Common myeloid progenitor, CD34-positive (primary cell): ENCODE data around the gene ZCCHC7.

Source experiments
- CTCF ChIA-PET: fragments of 350-600 bp; sonication (Branson Sonifier 250); formaldehyde crosslinking; loops from one replicate; lab custom pipeline; 2021; ENCODE audit warnings: antibody characterized with exemption; lab: Charles Lee
- POLR2A ChIA-PET: fragments of 350-600 bp; sonication (Branson Sonifier 250); formaldehyde crosslinking; loops from one replicate; lab custom pipeline; 2021; ENCODE audit warnings: antibody characterized with exemption; lab: Charles Lee
- DNase-seq, 3 donors: peaks; one replicate each; pipeline versions ENCODE4 v3.0.0 to v3.0.0-alpha.2; 2013
- H3K27ac ChIP-seq, 2 experiments: 1 replicate in 1 of 2; 2 replicates in 1 of 2; pipeline ENCODE4 v1.7.0; 2013; ENCODE audit warnings: inconsistent platforms in 2 of 2, low read length in 2 of 2, mild to moderate bottlenecking in 2 of 2, low read depth in 1 of 2, moderate library complexity in 1 of 2; ENCODE audit not compliant: severe bottlenecking in 2 of 2, insufficient read depth in 1 of 2, poor library complexity in 1 of 2
- H3K27me3 ChIP-seq, 5 experiments: replicated peaks in 2 of 5; 1 replicate in 3 of 5; 2 replicates in 2 of 5; pipeline versions ENCODE4 v1.6.1 to v1.7.0; 2013; ENCODE audit warnings: low read length in 4 of 5, mild to moderate bottlenecking in 2 of 5, moderate library complexity in 2 of 5, inconsistent platforms in 1 of 5; ENCODE audit not compliant: insufficient read depth in 5 of 5, control insufficient read depth in 4 of 5
- H3K36me3 ChIP-seq, 4 experiments: 1 replicate in 2 of 4; 2 replicates in 2 of 4; pipeline versions ENCODE4 v1.6.1 to v1.7.0; 2013; ENCODE audit warnings: low read length in 3 of 4, control low read depth in 1 of 4, mild to moderate bottlenecking in 1 of 4; ENCODE audit not compliant: control insufficient read depth in 4 of 4, insufficient read depth in 4 of 4
- H3K4me1 ChIP-seq, 4 experiments: 1 replicate in 3 of 4; 2 replicates in 1 of 4; pipeline versions ENCODE4 v1.6.1 to v1.7.1; 2013; ENCODE audit warnings: low read length in 3 of 4, mild to moderate bottlenecking in 3 of 4, control low read depth in 1 of 4, inconsistent platforms in 1 of 4, moderate library complexity in 1 of 4; ENCODE audit not compliant: control insufficient read depth in 4 of 4, insufficient read depth in 4 of 4; ENCODE audit errors: control extremely low read depth in 1 of 4
- H3K4me3 ChIP-seq, 7 experiments: 1 replicate in 4 of 7; 2 replicates in 3 of 7; pipeline versions ENCODE4 v1.5.1 to v1.7.0; 2013; ENCODE audit warnings: mild to moderate bottlenecking in 7 of 7, low read length in 6 of 7, moderate library complexity in 6 of 7, inconsistent platforms in 2 of 7, low read depth in 2 of 7, control low read depth in 1 of 7; ENCODE audit not compliant: insufficient read depth in 4 of 7, control insufficient read depth in 1 of 7; ENCODE audit errors: extremely low read depth in 1 of 7
- H3K9me3 ChIP-seq, 5 experiments: 1 replicate in 4 of 5; 2 replicates in 1 of 5; pipeline versions ENCODE4 v1.6.1 to v1.7.1; 2013; ENCODE audit warnings: low read length in 4 of 5, mild to moderate bottlenecking in 2 of 5, inconsistent platforms in 1 of 5, low read depth in 1 of 5, moderate library complexity in 1 of 5; ENCODE audit not compliant: control insufficient read depth in 4 of 5, insufficient read depth in 2 of 5; ENCODE audit errors: control extremely low read depth in 1 of 5
- WGBS: methylation state at CpG from one replicate; pipeline ENCODE4 v1.1.5; 2013; ENCODE audit not compliant: insufficient coverage; 5-methylcytosine and 5-hydroxymethylcytosine counted together

Gene ZCCHC7

DNA sequence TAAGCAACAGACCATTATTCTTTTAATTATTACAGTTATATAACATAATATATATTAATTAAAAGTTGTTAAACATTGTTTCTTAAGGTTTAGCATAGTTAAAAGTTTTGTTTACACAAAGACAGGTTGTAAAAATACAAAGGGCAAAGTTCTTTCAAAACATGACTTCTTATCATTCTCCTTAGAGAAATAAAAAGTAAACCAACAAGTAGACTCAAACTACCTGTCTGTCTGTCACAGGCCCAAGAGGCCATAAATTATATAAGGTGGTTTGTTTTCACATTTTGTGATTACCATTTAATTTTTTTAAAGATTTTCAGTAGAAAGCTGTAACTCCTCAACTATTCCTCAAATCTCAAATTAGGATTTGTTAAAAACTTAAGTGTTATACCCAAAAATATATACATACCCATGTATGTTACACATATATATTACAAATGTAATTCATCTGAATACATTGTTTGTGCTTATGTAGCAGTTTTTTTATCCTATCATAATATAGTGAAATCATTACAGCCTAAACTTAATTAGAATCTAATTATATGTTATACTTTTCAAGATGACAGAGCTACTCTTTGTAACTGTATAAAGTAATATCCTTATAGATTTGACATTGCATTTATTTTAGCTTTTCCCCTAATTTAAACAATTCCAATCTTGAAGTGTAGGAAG is 208.3 kb downstream of the ZCCHC7 start:
- ChIA-PET CTCF (interaction anchor here (0.6 to 4.9 kb wide), 8 partner anchors 18 to 456 kb away, joined by 3 to 27 read pairs (median 5); no protein-coding TSS in a partner anchor), POLR2A (no interaction called here)
- Histone ChIP-seq H3K4me1 (peaks cover 0 to 3% (median 0%) of the 10 kb centered on the region in 4 experiments), H3K36me3 (peaks cover 0 to 4% (median 0%) of the 10 kb centered on the region in 4 experiments), H3K27me3 (no peaks in the 10 kb centered on the region), H3K9me3 (no peaks in the 10 kb centered on the region), H3K4me3 (no peak overlapping the region), H3K27ac (no peak overlapping the region)
- no peak for DNase-seq

DNA sequence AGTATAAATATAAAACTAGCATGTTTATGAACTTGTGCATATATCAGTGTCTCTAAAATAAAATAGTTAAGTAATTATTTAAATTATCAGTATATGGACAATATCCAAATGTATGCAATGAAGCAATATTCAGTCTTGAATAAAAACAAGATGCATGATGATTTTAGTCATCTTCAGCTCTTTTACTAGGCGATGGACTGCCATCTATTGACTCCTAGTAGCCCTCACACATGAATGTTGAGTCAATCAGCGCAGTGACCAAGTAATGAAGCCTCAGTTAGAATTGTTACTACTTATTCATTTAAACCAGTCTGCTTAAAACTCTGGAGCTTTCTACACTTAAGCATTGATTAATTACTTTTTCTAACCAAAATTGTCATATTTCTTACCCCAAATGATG is 209.2 kb downstream of the ZCCHC7 start:
- peak; percentile 31 to 59 (median 55) for DNase-seq
- H3K36me3 ChIP-seq, result peaks cover 0 to 2% (median 0%) of the 10 kb centered on the region in 4 experiments
- 90% methylated on average over 2 of the region's 2 CpGs for WGBS
- ChIA-PET POLR2A (no interaction called here), CTCF (interaction anchor here (0.7 to 4.9 kb wide), 10 partner anchors 12 to 457 kb away, joined by 3 to 27 read pairs (median 5); no protein-coding TSS in a partner anchor)
- no peaks in the 10 kb centered on the region for H3K9me3 ChIP-seq
- H3K4me3 ChIP-seq, result no peak overlapping the region
- no peaks in the 10 kb centered on the region for H3K27me3 ChIP-seq
- no peak overlapping the region for H3K27ac ChIP-seq
- peaks cover 0 to 3% (median 0%) of the 10 kb centered on the region in 4 experiments for H3K4me1 ChIP-seq

DNA sequence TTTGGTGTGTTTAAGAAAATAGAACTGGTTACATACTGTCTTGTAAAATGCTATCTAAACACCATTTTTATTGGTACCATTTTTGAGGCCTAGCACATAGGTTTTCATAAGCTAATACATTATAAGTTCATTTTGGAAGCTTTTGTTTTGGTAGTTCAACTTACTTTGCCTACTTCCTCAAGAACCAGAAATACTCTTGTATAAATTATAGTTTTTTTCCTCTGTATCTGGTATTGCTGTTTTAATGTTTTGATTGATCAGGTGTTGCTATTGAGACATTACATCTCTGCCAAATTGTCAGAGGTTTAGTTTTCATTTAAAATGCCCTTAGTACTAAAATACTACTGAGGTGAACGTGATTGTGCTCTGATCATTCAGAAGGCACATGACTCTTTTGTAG is 211.5 kb downstream of the ZCCHC7 start:
- no CpG with 5 or more reads among the region's 1 CpG for WGBS
- Histone ChIP-seq H3K27ac (no peak overlapping the region), H3K4me3 (no peak overlapping the region), H3K36me3 (peaks cover 0 to 2% (median 0%) of the 10 kb centered on the region in 4 experiments), H3K9me3 (no peaks in the 10 kb centered on the region), H3K4me1 (peaks cover 0 to 6% (median 0%) of the 10 kb centered on the region in 4 experiments), H3K27me3 (no peaks in the 10 kb centered on the region)
- ChIA-PET CTCF (no interaction called here), POLR2A (no interaction called here)
- no peak for DNase-seq

DNA sequence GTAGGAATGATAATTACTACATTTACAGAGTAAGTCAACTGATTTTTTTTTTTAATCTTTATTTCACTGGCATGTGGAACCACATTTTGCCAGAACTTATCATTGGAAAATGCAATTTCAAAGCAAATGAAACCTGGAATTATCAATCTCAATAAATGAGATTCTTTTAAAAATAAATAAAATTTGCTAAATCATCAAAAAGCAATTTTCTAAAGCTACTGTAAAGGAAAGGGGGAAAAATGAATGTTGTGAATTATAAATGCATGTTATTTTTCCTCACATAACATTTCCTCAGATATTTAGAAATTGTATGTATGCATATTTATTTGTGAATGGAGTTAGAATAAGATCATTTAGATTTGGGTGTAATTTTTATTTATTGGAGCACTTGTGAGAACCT is 212.2 kb downstream of the ZCCHC7 start:
- POLR2A ChIA-PET, result no interaction called here

DNA sequence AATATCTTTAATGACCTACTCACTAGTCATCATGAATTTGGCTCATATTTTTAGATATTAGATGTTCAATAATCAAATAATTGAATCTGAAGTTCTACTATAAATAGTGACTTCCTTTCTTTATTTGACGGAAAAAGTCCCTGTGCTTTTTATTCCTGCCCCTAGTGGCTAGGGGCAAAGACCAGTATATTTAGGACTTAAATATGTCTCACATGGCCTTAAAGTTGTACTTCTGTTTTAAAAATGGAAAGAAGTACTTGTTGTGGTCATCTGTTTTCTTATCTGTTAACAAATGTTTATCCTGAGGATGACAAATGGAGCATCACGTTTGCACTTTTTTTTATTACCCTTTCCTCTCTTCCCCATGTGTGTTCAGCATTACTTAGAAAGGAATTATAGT is 212.9 kb downstream of the ZCCHC7 start:
- no peak overlapping the region for H3K4me3 ChIP-seq
- CTCF ChIA-PET, result no interaction called here
- peak in 2 of 3 donors; percentile 31 to 41 for DNase-seq
- H3K27ac ChIP-seq, result no peak overlapping the region
- no peaks in the 10 kb centered on the region for H3K27me3 ChIP-seq
- no peaks in the 10 kb centered on the region for H3K9me3 ChIP-seq
- H3K36me3 ChIP-seq, result peaks cover 0 to 2% (median 0%) of the 10 kb centered on the region in 4 experiments
- POLR2A ChIA-PET, result no interaction called here
- peaks cover 0 to 8% (median 0%) of the 10 kb centered on the region in 4 experiments for H3K4me1 ChIP-seq
- no CpG with 5 or more reads among the region's 2 CpGs for WGBS

More for the DNA sequence above, 212.2 kb downstream of the ZCCHC7 start:
- Histone ChIP-seq H3K36me3 (peaks cover 0 to 2% (median 0%) of the 10 kb centered on the region in 4 experiments), H3K4me1 (peaks cover 0 to 6% (median 0%) of the 10 kb centered on the region in 4 experiments), H3K27me3 (no peaks in the 10 kb centered on the region), H3K27ac (no peak overlapping the region), H3K4me3 (no peak overlapping the region), H3K9me3 (no peaks in the 10 kb centered on the region)
- no peak for DNase-seq
- CTCF ChIA-PET, result no interaction called here

DNA sequence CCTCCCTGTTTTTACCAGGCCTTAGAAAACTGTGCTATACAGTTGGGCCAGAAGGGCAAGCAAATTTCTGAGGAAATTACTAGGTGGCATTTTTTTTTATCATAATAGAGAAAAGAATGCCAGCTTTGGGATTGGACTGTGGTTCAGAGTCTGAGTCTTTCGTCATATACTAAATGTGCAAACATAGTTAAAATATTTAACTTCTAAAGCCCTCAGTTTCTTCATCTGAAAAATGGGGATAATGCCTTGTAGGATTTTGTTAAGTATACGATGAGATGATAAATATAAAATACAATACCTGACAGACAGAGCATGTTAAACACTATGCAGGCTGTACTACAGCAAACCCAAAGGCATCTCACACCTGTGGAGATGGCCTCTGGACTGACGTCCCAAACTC is 214.9 kb downstream of the ZCCHC7 start:
- ChIA-PET CTCF (interaction anchor here (1.0 kb wide), 1 partner anchor 19 kb away, joined by 3 read pairs; no protein-coding TSS in a partner anchor), POLR2A (no interaction called here)

DNA sequence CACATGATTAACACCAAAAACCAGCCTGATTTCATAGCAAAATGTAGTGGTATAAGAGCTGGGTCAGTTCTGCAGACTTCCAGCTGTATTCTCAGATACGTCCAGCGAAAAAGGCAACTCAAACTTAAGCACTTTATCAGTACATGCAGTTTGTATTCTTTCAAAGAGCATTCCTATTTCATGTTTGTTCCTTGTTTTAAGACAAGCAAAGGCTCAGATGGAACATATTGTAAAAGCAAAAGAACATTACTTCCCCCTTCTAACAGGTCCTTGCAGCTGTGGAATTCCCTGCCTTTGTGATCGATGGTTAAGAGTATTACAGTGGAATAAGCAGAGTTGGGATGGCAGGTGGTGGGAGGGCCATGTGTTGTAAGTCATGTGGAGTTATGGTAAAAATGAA is 215.8 kb downstream of the ZCCHC7 start:
- Histone ChIP-seq H3K4me3 (no peak overlapping the region), H3K36me3 (no peaks in the 10 kb centered on the region), H3K4me1 (peaks cover 0 to 21% (median 2%) of the 10 kb centered on the region in 4 experiments), H3K27ac (no peak overlapping the region), H3K27me3 (no peaks in the 10 kb centered on the region), H3K9me3 (no peaks in the 10 kb centered on the region)
- DNase-seq, result peak in 1 of 3 donors; percentile 3
- POLR2A ChIA-PET, result no interaction called here
- CTCF ChIA-PET, result interaction anchor here (1.3 kb wide), 1 partner anchor 13 kb away, joined by 4 read pairs; no protein-coding TSS in a partner anchor
- WGBS, result no CpG with 5 or more reads among the region's 3 CpGs

More for the DNA sequence above, 214.9 kb downstream of the ZCCHC7 start:
- Histone ChIP-seq H3K9me3 (no peaks in the 10 kb centered on the region), H3K4me1 (peaks cover 0 to 12% (median 0%) of the 10 kb centered on the region in 4 experiments), H3K27ac (peak overlapping the region in 1 of 2 experiments; percentile 44), H3K36me3 (no peaks in the 10 kb centered on the region), H3K27me3 (no peaks in the 10 kb centered on the region), H3K4me3 (no peak overlapping the region)
- DNase-seq, result no peak
- no CpG with 5 or more reads among the region's 3 CpGs for WGBS
